ENCODE measurements around the gene UBAC1. TPM values are rescaled to one million over a fixed set of nuclear protein-coding genes. Genes with fewer than 3 reads are reported as not detected.
"Not testable (repeated sequence)": the region's sequence is repeated elsewhere in the genome, so short reads cannot be mapped to it uniquely, and the experiment has no call there.

UBAC1 gene
- polyA plus RNA-seq, 1 donor: 46.0 TPM

- DNase-seq (ENCODE audit: low read depth): no peak
Observed at GRCh38 chr9:135960411-135961276, 529 bp downstream of the UBAC1 start.

- DNase-seq (ENCODE audit: low read depth): no peak
Observed at GRCh38 chr9:135959814-135960213, 1.4 kb downstream of the UBAC1 start.

DNA sequence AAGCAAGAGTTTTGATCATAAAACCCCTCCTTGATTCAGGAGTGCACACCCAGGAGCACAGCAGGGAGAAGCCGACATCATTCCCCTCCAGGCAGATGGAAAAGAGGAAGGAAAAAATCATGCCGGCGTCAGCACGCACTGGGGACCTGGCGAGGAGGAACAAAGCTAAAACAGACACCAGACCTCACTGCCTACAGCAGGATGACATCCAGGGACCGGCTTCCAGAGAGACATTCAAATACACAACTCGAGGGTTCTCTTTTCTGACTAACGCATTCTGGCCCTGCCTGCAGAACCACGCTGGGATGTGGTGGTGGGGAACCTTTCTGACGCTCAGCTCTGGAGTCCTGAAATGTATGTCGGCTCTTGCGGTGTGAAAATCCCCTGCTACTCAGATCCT lies 2.7 kb downstream of the UBAC1 start:
- DNase-seq (ENCODE audit: low read depth): no peak

GRCh38 chr9:135957431-135957830 lies 3.7 kb downstream of the UBAC1 start:
- no peak for DNase-seq (ENCODE audit: low read depth)

DNA sequence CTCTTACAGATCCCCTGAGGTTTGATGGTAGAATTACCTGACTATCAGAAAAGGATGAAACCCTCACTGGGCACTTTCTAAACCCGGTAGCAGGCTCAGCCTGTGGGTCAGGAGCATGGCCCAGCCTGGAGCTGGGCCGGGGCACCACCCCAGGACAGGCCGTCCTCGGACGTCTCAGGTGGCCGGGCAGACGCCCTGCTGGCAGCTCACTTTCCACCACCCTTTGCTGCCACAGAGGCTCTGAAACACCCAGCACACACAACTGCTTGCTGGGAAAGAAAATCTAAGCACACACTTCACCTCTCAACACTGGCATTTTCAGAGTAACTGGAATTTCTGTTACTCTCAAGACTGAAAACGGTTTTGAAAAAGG lies 4.4 kb downstream of the UBAC1 start:
- no peak for DNase-seq (ENCODE audit: low read depth)

GRCh38 chr9:135955934-135956801 lies 5.0 kb downstream of the UBAC1 start:
- DNase-seq (ENCODE audit: low read depth): no peak

DNA sequence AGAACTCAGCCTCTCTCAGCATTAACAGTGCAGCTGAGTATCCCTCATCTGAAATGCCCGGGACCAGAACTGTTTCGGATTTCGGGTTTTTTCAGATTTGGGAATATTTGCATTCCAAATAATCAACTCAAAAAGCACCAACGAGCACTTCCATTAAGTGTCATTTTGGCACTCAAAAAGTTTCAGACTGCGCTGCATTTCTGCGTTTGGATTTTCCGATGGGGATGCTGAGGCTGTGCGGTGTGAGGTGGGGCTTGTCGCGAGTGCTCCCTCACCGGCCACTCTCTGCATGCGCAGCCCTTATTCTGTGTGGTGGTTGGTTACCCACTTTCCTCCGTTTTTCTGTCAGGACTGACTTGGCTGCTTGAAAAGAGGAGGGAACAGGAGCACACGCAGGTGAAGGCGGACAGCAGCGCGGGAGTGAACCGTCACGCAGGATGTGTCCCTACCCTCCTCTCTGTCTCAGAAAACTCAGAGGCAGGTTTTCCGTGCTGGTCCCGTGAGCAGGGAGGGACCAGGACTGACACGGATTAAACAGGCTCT lies 8.4 kb downstream of the UBAC1 start:
- no peak for DNase-seq (ENCODE audit: low read depth)

GRCh38 chr9:135951889-135952663 lies 9.1 kb downstream of the UBAC1 start:
- no peak for DNase-seq (ENCODE audit: low read depth)

DNA sequence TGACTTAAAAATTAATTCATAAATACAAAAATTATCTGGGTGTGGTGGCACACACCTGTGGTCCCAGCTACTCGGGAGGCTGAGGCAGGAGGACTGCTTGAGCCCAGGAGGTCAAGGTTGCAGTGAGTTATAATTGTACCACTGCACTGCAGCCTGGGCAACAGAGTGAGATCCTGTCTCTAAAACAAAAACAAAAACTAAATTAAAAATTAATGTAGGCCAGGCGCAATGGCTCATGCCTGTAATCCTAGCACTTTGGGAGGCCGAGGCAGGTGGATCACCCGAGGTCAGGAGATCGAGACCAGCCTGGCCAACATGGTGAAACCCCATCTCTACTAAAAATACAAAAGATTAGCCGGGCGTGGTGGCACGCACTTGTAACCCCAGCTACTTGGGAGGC lies 9.9 kb downstream of the UBAC1 start:
- DNase-seq (ENCODE audit: low read depth): not testable (repeated sequence)

GRCh38 chr9:135950841-135951240 lies 10.3 kb downstream of the UBAC1 start:
- DNase-seq (ENCODE audit: low read depth): not testable (repeated sequence)

- no peak for DNase-seq (ENCODE audit: low read depth)
Observed at GRCh38 chr9:135950135-135950682, 11.0 kb downstream of the UBAC1 start.

DNA sequence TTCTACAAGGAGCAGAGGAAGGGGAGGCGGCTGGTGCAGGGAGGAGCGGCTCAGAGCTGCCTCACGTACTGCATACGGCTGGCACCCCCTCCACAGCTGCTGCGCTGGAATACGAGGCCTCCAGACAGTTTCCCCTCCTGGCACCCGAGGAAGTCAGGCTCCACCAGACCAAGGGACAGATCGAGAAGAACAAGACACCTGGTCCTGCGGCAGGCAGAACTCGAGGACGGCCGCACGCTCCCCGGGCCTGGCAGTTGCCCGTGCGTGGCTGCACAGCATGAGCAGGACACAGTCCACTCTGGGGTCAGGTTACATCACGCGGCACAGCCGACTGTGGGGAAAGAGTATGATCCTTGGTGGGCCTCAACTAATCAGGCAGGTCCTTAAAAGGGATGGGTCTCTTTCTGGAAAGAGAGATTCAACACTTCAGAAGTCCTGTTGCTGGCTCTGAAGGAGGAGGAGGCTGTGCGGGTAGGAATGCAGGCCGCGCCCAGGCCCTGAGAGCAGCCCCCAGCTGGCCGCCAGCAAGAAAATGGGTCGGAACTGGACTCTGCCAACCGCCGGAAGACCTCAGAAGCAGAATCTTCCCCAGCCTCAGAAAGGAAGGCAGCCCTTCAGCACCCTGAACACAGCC lies 11.6 kb downstream of the UBAC1 start:
- no peak for DNase-seq (ENCODE audit: low read depth)

- no peak for DNase-seq (ENCODE audit: low read depth)
Observed at GRCh38 chr9:135948968-135949367, 12.2 kb downstream of the UBAC1 start.

DNA sequence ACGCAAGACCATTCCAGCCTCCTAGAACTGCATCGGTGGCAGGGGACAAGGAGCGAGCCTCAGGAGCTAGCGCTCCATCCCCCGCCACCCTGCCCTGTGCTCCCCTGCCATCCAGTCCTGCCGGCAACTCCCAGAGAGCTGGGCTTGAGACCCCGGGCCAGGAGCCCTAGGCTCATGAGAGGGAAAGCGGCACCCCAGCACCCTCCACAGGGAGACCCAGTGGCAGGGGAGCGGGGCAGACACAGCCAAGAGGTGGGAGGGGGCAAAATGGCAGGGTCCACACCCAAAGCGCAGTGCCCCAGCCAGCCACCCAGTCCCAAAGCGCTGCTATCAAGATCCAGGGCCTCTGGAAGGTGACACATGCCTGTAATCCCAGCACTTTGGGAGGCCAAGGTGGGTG lies 12.7 kb downstream of the UBAC1 start:
- DNase-seq (ENCODE audit: low read depth): no peak

DNA sequence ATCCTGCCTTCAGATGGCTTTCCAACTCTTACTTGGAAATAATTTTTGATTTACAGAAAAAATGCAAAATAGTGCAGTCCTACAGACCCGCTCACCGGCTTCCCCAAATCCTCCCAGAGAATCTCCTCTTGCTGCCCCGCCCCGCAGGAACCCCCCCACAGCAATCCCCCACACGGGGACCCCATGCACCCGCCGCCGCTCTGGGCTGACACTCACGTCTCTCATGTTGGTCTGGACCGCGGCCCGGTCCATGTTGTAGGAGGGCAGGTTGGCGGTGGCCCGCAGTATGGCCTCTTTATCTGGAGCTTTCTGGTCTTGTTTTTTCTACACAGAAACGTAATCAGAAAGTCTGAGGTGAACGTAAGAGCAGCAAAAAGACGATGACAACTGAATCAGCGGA lies 13.6 kb downstream of the UBAC1 start:
- no peak for DNase-seq (ENCODE audit: low read depth)

DNA sequence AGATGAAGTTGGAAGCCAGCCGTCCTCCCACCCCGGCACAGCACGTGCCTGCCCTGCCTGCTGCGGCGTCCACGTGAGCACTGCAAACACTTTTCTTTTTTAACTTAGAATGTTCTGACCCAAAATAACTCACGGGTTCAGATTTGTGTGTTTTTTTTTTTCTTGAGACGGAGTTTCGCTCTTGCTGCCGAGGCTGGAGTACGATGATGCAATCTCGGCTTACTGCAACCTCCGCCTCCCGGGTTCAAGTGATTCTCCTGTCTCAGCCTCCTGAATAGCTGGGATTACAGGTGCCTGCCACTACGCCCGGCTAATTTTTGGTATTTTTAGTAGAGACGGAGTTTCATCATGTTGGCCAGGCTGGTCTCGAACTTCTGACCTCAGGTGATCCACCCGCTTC lies 14.1 kb downstream of the UBAC1 start:
- DNase-seq (ENCODE audit: low read depth): not testable (repeated sequence)

DNA sequence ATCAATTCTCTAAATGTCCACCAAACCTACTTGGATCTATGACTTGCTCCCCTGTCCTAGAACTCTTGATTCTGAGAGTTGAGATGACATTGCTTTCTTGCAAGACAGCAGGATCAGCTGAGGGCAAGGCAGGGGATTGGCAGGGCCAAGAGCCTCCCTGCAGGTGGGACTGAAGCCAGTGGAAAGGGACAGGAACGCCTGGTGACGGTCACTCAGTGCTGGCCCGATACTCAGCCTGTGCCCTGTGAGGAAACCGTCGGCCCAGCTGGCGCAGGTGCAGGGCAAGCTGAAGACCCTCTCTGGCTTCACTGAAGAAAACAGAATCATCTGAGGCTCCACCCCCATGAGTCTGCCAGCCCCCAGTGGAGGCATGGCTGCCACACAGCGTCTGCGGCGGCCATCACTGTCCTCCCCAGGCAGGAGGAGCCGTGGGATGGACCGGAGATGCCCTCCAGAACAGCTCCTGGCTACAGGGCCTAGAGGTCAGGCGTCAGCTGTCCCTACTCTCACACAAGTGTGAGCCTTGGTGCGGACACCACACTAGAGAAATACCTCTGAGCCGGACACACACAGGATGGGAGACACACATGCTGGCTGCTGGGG lies 14.7 kb downstream of the UBAC1 start:
- no peak for DNase-seq (ENCODE audit: low read depth)

DNA sequence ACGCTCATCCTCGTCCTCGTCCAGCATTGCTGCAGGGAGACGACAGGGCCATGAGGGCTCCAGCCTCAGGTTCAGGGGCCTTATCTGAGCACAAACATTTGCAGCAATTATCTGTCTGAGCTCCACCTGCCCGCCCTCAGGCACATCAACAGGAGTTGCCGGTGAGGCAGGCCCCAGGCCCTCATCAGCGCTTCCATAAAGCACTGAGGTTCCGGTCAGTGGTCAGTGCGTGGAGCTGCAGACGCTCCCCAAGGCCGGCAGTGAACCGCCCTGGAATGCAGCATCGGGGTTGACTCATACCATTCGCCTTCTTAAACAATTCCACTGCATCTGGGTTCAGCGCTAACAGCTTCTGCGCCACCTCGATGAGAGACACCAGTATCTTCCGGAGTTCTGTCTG lies 15.2 kb downstream of the UBAC1 start:
- no peak for DNase-seq (ENCODE audit: low read depth)

DNA sequence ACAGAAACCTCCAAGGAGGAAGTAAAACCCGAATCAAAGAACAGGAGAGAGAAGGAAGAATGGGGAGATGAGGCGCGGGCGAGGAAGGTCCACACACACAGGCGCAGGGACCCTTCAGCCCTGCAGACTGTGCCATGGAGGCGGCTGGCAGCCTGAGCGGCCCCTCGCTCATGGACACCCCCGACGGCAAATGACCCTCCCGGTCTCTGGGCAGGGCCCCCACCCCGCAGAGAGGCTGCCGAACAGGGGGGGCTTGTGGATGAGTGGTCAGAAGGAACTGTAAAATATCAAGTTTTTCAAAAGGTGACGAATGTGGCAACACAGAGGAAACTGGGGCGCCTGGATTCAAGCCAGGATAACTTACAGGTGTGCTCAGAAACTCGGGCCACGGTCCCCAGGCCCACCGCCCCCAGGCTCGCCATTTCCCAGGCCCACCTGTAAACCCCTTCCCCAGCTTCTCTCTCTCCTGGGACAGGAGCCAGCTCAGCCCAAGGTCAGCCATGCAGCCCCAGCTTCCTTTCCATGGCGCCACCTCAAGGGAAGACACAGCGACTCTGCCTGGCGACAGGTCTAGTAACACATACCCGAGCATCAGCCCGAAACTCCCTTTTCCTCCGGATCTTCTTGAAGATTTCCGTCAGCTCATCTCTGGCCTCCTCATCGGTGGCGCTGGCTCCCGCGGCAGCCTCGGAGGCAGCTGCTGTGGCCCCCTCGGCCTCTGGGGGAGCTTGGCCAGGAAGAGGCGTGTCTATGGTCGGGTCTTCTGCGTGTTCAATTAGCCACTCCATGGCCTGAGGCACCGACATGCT lies 16.5 kb downstream of the UBAC1 start:
- DNase-seq (ENCODE audit: low read depth): no peak

- DNase-seq (ENCODE audit: low read depth): not testable (repeated sequence)
Observed at GRCh38 chr9:135943604-135944003, 17.6 kb downstream of the UBAC1 start.
